ENCODE results near the gene NRXN3. TPM values are rescaled to one million over a fixed set of nuclear protein-coding genes. Genes with fewer than 3 reads are reported as not detected.

Gene NRXN3
- total RNA-seq, 1 donor from 2014 or later, result 1.6 TPM

DNA sequence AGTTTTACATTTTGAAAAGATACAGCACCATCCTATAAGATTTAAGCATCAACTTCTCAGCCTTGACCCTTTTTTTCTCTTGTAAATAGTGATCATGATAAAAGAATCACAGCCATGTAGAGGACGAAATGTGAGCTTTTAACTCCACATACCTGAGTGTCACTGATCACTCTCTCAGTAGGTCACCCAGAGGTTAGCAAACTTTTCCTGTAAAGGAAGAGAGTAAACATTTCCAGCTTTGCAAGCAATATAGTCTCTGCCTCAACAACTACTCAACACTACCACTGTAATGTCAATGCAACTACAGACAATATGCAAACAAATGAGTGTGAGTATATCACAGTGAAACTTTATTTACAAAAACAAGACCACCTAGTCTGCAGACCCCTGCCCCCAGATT is 1129.0 kb downstream of the NRXN3 start:
- Histone ChIP-seq H3K4me3 (ENCODE audit: low read depth, low read length) (no peak overlapping the region), H3K27me3 (ENCODE audit: control insufficient read depth, insufficient read depth, low read length) (no peaks in the 10 kb centered on the region), H3K36me3 (ENCODE audit: control insufficient read depth, insufficient read depth, low read length) (no peaks in the 10 kb centered on the region)
- TF ChIP-seq CTCF (IDR thresholded peaks at IDR 0.05; ENCODE audit: insufficient read depth, low read length, poor library complexity, severe bottlenecking), result no peak
- DNase-seq (ENCODE audit: low read depth), result no peak

GRCh38 chr14:79304279-79304678 is 1134.1 kb downstream of the NRXN3 start:
- DNase-seq (ENCODE audit: low read depth), result no peak
- Histone ChIP-seq H3K27me3 (ENCODE audit: control insufficient read depth, insufficient read depth, low read length) (no peaks in the 10 kb centered on the region), H3K36me3 (ENCODE audit: control insufficient read depth, insufficient read depth, low read length) (no peaks in the 10 kb centered on the region), H3K4me3 (ENCODE audit: low read depth, low read length) (no peak overlapping the region)
- no peak for TF ChIP-seq CTCF (IDR thresholded peaks at IDR 0.05; ENCODE audit: insufficient read depth, low read length, poor library complexity, severe bottlenecking)

GRCh38 chr14:79306546-79306945 is 1136.4 kb downstream of the NRXN3 start:
- no peaks in the 10 kb centered on the region for H3K27me3 ChIP-seq (ENCODE audit: control insufficient read depth, insufficient read depth, low read length)
- no peaks in the 10 kb centered on the region for H3K36me3 ChIP-seq (ENCODE audit: control insufficient read depth, insufficient read depth, low read length)
- no peak for DNase-seq (ENCODE audit: low read depth)
- TF ChIP-seq CTCF (IDR thresholded peaks at IDR 0.05; ENCODE audit: insufficient read depth, low read length, poor library complexity, severe bottlenecking), result no peak
- H3K4me3 ChIP-seq (ENCODE audit: low read depth, low read length), result no peak overlapping the region

- H3K27me3 ChIP-seq (ENCODE audit: control insufficient read depth, insufficient read depth, low read length), result no peaks in the 10 kb centered on the region
- no peak for TF ChIP-seq CTCF (IDR thresholded peaks at IDR 0.05; ENCODE audit: insufficient read depth, low read length, poor library complexity, severe bottlenecking)
- no peak overlapping the region for H3K4me3 ChIP-seq (ENCODE audit: low read depth, low read length)
- DNase-seq (ENCODE audit: low read depth), result no peak
- no peaks in the 10 kb centered on the region for H3K36me3 ChIP-seq (ENCODE audit: control insufficient read depth, insufficient read depth, low read length)
Observed at GRCh38 chr14:79318371-79318770, 1148.2 kb downstream of the NRXN3 start.

- DNase-seq (ENCODE audit: low read depth), result no peak
- no peak for TF ChIP-seq CTCF (IDR thresholded peaks at IDR 0.05; ENCODE audit: insufficient read depth, low read length, poor library complexity, severe bottlenecking)
- Histone ChIP-seq H3K36me3 (ENCODE audit: control insufficient read depth, insufficient read depth, low read length) (no peaks in the 10 kb centered on the region), H3K4me3 (ENCODE audit: low read depth, low read length) (no peak overlapping the region), H3K27me3 (ENCODE audit: control insufficient read depth, insufficient read depth, low read length) (no peaks in the 10 kb centered on the region)
Observed at GRCh38 chr14:79320561-79320960, 1150.4 kb downstream of the NRXN3 start.

- H3K27me3 ChIP-seq (ENCODE audit: control insufficient read depth, insufficient read depth, low read length), result no peaks in the 10 kb centered on the region
- no peak for TF ChIP-seq CTCF (IDR thresholded peaks at IDR 0.05; ENCODE audit: insufficient read depth, low read length, poor library complexity, severe bottlenecking)
- DNase-seq (ENCODE audit: low read depth), result no peak
- no peaks in the 10 kb centered on the region for H3K36me3 ChIP-seq (ENCODE audit: control insufficient read depth, insufficient read depth, low read length)
- no peak overlapping the region for H3K4me3 ChIP-seq (ENCODE audit: low read depth, low read length)
Observed at GRCh38 chr14:79321070-79321469, 1150.9 kb downstream of the NRXN3 start.
